ENCODE data around the gene IL25. TPM values are rescaled to one million over a fixed set of nuclear protein-coding genes. Genes with fewer than 3 reads are reported as not detected.

Gene IL25
- total and polyA plus RNA-seq, 2 experiments from 2014 or later = not detected

- H2AFZ ChIP-seq = no peak overlapping the region
- no peak overlapping the region for H3K27ac ChIP-seq
- peaks cover 5% of the 10 kb centered on the region for H3K79me2 ChIP-seq
- H3K4me3 ChIP-seq = no peak overlapping the region
- no peaks in the 10 kb centered on the region for H3K9me2 ChIP-seq (replicated peaks; ENCODE audit: insufficient read depth)
- no peak overlapping the region for H3K4me2 ChIP-seq
- H3K4me1 ChIP-seq (ENCODE audit: insufficient read depth) = peaks cover 7% of the 10 kb centered on the region
- DNase-seq (ENCODE audit: low spot score) = no peak
- no peaks in the 10 kb centered on the region for H3K9me3 ChIP-seq (ENCODE audit: low read depth)
- WGBS (ENCODE audit: low lambda C conversion rate, missing lambda C conversion rate) = 81% methylated on average over 1 of the region's 1 CpG
- H3K27me3 ChIP-seq = no peaks in the 10 kb centered on the region
- TF ChIP-seq EZH2 (IDR thresholded peaks at IDR 0.05; ENCODE audit: borderline replicate concordance) = no peak
- no peak for TF ChIP-seq EZH2phosphoT487 (IDR thresholded peaks at IDR 0.05; ENCODE audit: low read depth, severe bottlenecking, unreplicated experiment)
- TF ChIP-seq CTCF (IDR thresholded peaks at IDR 0.05; ENCODE audit: poor library complexity) = no peak
- no peaks in the 10 kb centered on the region for H4K20me1 ChIP-seq (ENCODE audit: insufficient read depth, poor library complexity, severe bottlenecking)
- no peaks in the 10 kb centered on the region for H3K36me3 ChIP-seq (replicated peaks; ENCODE audit: insufficient read depth, low read depth)
These were observed 2.4 kb upstream of the IL25 start for GRCh38 chr14:23370221-23370620.

- Histone ChIP-seq H3K4me1 (ENCODE audit: insufficient read depth) (peaks cover 5% of the 10 kb centered on the region), H2AFZ (no peak overlapping the region), H3K4me3 (no peak overlapping the region), H3K4me2 (no peak overlapping the region), H3K9me2 (replicated peaks; ENCODE audit: insufficient read depth) (no peaks in the 10 kb centered on the region), H3K79me2 (no peaks in the 10 kb centered on the region), H3K27me3 (no peaks in the 10 kb centered on the region), H3K36me3 (replicated peaks; ENCODE audit: insufficient read depth, low read depth) (no peaks in the 10 kb centered on the region), H3K9me3 (ENCODE audit: low read depth) (no peaks in the 10 kb centered on the region), H4K20me1 (ENCODE audit: insufficient read depth, poor library complexity, severe bottlenecking) (no peaks in the 10 kb centered on the region), H3K27ac (no peak overlapping the region)
- TF ChIP-seq CTCF (IDR thresholded peaks at IDR 0.05; ENCODE audit: poor library complexity) (no peak), EZH2 (IDR thresholded peaks at IDR 0.05; ENCODE audit: borderline replicate concordance) (no peak), EZH2phosphoT487 (IDR thresholded peaks at IDR 0.05; ENCODE audit: low read depth, severe bottlenecking, unreplicated experiment) (no peak)
- DNase-seq (ENCODE audit: low spot score) = no peak
- 89% methylated on average over 1 of the region's 1 CpG for WGBS (ENCODE audit: low lambda C conversion rate, missing lambda C conversion rate)
These were observed 744 bp upstream of the IL25 start for GRCh38 chr14:23371865-23372264.

GRCh38 chr14:23373041-23373440 is 432 bp downstream of the IL25 start:
- Histone ChIP-seq H3K4me1 (ENCODE audit: insufficient read depth) (no peaks in the 10 kb centered on the region), H3K79me2 (no peaks in the 10 kb centered on the region), H3K27ac (no peak overlapping the region), H4K20me1 (ENCODE audit: insufficient read depth, poor library complexity, severe bottlenecking) (no peaks in the 10 kb centered on the region), H3K27me3 (no peaks in the 10 kb centered on the region), H3K4me2 (no peak overlapping the region), H3K9me3 (ENCODE audit: low read depth) (no peaks in the 10 kb centered on the region), H2AFZ (no peak overlapping the region), H3K4me3 (no peak overlapping the region), H3K36me3 (replicated peaks; ENCODE audit: insufficient read depth, low read depth) (no peaks in the 10 kb centered on the region), H3K9me2 (replicated peaks; ENCODE audit: insufficient read depth) (no peaks in the 10 kb centered on the region)
- TF ChIP-seq CTCF (IDR thresholded peaks at IDR 0.05; ENCODE audit: poor library complexity) (no peak), EZH2phosphoT487 (IDR thresholded peaks at IDR 0.05; ENCODE audit: low read depth, severe bottlenecking, unreplicated experiment) (no peak), EZH2 (IDR thresholded peaks at IDR 0.05; ENCODE audit: borderline replicate concordance) (no peak)
- WGBS (ENCODE audit: low lambda C conversion rate, missing lambda C conversion rate) = 87% methylated on average over 3 of the region's 3 CpGs
- DNase-seq (ENCODE audit: low spot score) = no peak

All from hepatocyte (in vitro differentiated cells).